ENCODE data around the gene HDAC4. TPM values are rescaled to one million over a fixed set of nuclear protein-coding genes. Genes with fewer than 3 reads are reported as not detected.

HDAC4 gene
- total RNA-seq, 1 experiment from 2014 or later: 47.6 TPM

- no peaks in the 10 kb centered on the region for H4K20me1 ChIP-seq (ENCODE audit: insufficient read depth)
- no peak overlapping the region for H2AFZ ChIP-seq (ENCODE audit: low read depth, low read length, poor library complexity, severe bottlenecking)
- TF ChIP-seq CEBPB (IDR thresholded peaks at IDR 0.05; ENCODE audit: low read depth) (no peak), ZNF274 (IDR thresholded peaks at IDR 0.05; ENCODE audit: low read depth, low read length) (no peak), CBX3 (IDR thresholded peaks at IDR 0.05; ENCODE audit: low read depth) (no peak), ZFX (IDR thresholded peaks at IDR 0.05) (no peak), SIN3A (IDR thresholded peaks at IDR 0.05; ENCODE audit: low read depth) (no peak), EZH2phosphoT487 (IDR thresholded peaks at IDR 0.05; ENCODE audit: borderline replicate concordance) (no peak), POLR2AphosphoS5 (IDR thresholded peaks at IDR 0.05; ENCODE audit: low read depth, low read length) (no peak), REST (IDR thresholded peaks at IDR 0.05; ENCODE audit: low read depth) (no peak), MAX (IDR thresholded peaks at IDR 0.05) (no peak), EGR1 (IDR thresholded peaks at IDR 0.05; ENCODE audit: low read depth) (no peak), TCF7L2 (IDR thresholded peaks at IDR 0.05; ENCODE audit: borderline replicate concordance, extremely low read depth, insufficient read depth, insufficient read length) (no peak), ZBTB33 (IDR thresholded peaks at IDR 0.05; ENCODE audit: extremely low read depth, insufficient replicate concordance, low read length) (no peak), JUND (IDR thresholded peaks at IDR 0.05) (no peak)
- TF ChIP-seq, protein P1, sequence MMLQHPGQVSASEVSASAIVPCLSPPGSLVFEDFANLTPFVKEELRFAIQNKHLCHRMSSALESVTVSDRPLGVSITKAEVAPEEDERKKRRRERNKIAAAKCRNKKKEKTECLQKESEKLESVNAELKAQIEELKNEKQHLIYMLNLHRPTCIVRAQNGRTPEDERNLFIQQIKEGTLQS (IDR thresholded peaks at IDR 0.05): no peak
- ChIA-PET POLR2A (no interaction called here), CTCF (no interaction called here), RAD21 (ENCODE audit: low non-redundant PET in 1 of 2, low total read pairs in 2 of 2, uncharacterized antibody in 2 of 2, unreplicated experiment in 2 of 2) (no interaction called here)
- no peak overlapping the region for H3K9ac ChIP-seq (ENCODE audit: low read length)
- H3K9me2 ChIP-seq (ENCODE audit: insufficient read depth): no peaks in the 10 kb centered on the region
- no peaks in the 10 kb centered on the region for H3K9me3 ChIP-seq (ENCODE audit: control insufficient read depth in 1 of 2, insufficient read depth in 1 of 2, low read depth in 1 of 2, low read length in 2 of 2)
- DNase-seq (ENCODE audit: low read depth, low spot score) (no peak), ATAC-seq (no peak)
- H3K4me1 ChIP-seq (ENCODE audit: control insufficient read depth in 1 of 2, insufficient read depth in 2 of 2, low read length in 2 of 2): no peaks in the 10 kb centered on the region
- no peaks in the 10 kb centered on the region for H3K27me3 ChIP-seq (ENCODE audit: insufficient read depth, low read length)
- H3K4me2 ChIP-seq (ENCODE audit: low read length): no peak overlapping the region
- H3K79me2 ChIP-seq (ENCODE audit: insufficient read depth, low read length): peaks cover 8% of the 10 kb centered on the region; the same call in 1 of the 2 replicates
- H3K27ac ChIP-seq (ENCODE audit: low read depth, low read length): no peak overlapping the region
- BruUV-seq (replicated peaks): no TSS peak
- H3K4me3 ChIP-seq (replicated peaks in 1 of 2; ENCODE audit: low read depth in 1 of 2, low read length in 2 of 2): no peak overlapping the region
- intact Hi-C loops (cut with micrococcal nuclease): no loop called here
- H3K36me3 ChIP-seq (ENCODE audit: control insufficient read depth in 1 of 2, insufficient read depth in 2 of 2, low read length in 2 of 2): no peaks in the 10 kb centered on the region
These were observed 34.9 kb downstream of the HDAC4 start for GRCh38 chr2:239365782-239366435.
